WERI-Rb-1 (cell line): ENCODE data around the gene TSSK6.

Experiments
- DNase-seq: peaks from one replicate; pipeline ENCODE4 v3.0.0-alpha.2; 2020
- H3K27ac ChIP-seq: fragments of 250-450 bp; sonication (Bioruptor Pico); 2 replicates; pipeline ENCODE4 v1.5.1; 2020; ENCODE audit warnings: mild to moderate bottlenecking, moderate library complexity
- H3K27me3 ChIP-seq: fragments of 250-450 bp; sonication (Bioruptor Pico); 2 replicates; pipeline ENCODE4 v1.5.1; 2021; ENCODE audit warnings: mild to moderate bottlenecking, low read depth, moderate library complexity; ENCODE audit not compliant: insufficient read depth, severe bottlenecking
- H3K36me3 ChIP-seq: fragments of 250-450 bp; sonication (Bioruptor Pico); 2 replicates; pipeline ENCODE4 v1.5.1; 2020; ENCODE audit warnings: mild to moderate bottlenecking, moderate library complexity
- H3K4me3 ChIP-seq: 2 replicates; pipeline ENCODE4 v1.5.1; 2011; ENCODE audit warnings: low read depth, mild to moderate bottlenecking, control low read depth, low read length
- H3K9me3 ChIP-seq: fragments of 250-450 bp; sonication (Bioruptor Pico); 2 replicates; pipeline ENCODE4 v1.5.1; 2021; ENCODE audit warnings: mild to moderate bottlenecking, moderate library complexity; ENCODE audit not compliant: severe bottlenecking
- CTCF ChIP-seq: IDR thresholded peaks from 2 replicates; pipeline ENCODE4 v1.5.1; 2011; ENCODE audit warnings: low read depth, mild to moderate bottlenecking, control low read depth, inconsistent platforms, low read length

TSSK6 gene

GRCh38 chr19:19551853-19552192, 36.5 kb upstream of the TSSK6 start:
- DNase-seq, result no peak
- TF ChIP-seq CTCF, result no peak
- no peak overlapping the region for H3K27ac ChIP-seq
- no peaks in the 10 kb centered on the region for H3K9me3 ChIP-seq
- no peaks in the 10 kb centered on the region for H3K27me3 ChIP-seq
- H3K36me3 ChIP-seq, result no peaks in the 10 kb centered on the region
- H3K4me3 ChIP-seq, result no peak overlapping the region

- no peaks in the 10 kb centered on the region for H3K9me3 ChIP-seq
- H3K36me3 ChIP-seq, result no peaks in the 10 kb centered on the region
- TF ChIP-seq CTCF, result no peak
- DNase-seq, result no peak
- H3K27ac ChIP-seq, result no peak overlapping the region
- H3K4me3 ChIP-seq, result no peak overlapping the region
- H3K27me3 ChIP-seq, result no peaks in the 10 kb centered on the region
Measured at GRCh38 chr19:19550972-19551852, 35.9 kb upstream of the TSSK6 start.

GRCh38 chr19:19550485-19550929, 35.2 kb upstream of the TSSK6 start:
- Histone ChIP-seq H3K27ac (no peak overlapping the region), H3K27me3 (no peaks in the 10 kb centered on the region), H3K9me3 (no peaks in the 10 kb centered on the region), H3K36me3 (no peaks in the 10 kb centered on the region), H3K4me3 (no peak overlapping the region)
- no peak for TF ChIP-seq CTCF
- no peak for DNase-seq

GRCh38 chr19:19549804-19550464, 34.6 kb upstream of the TSSK6 start:
- DNase-seq, result no peak
- Histone ChIP-seq H3K9me3 (no peaks in the 10 kb centered on the region), H3K36me3 (no peaks in the 10 kb centered on the region), H3K27me3 (no peaks in the 10 kb centered on the region), H3K4me3 (no peak overlapping the region), H3K27ac (no peak overlapping the region)
- TF ChIP-seq CTCF, result no peak

- H3K4me3 ChIP-seq, result no peak overlapping the region
- no peaks in the 10 kb centered on the region for H3K9me3 ChIP-seq
- H3K36me3 ChIP-seq, result no peaks in the 10 kb centered on the region
- no peak overlapping the region for H3K27ac ChIP-seq
- no peak for TF ChIP-seq CTCF
- no peaks in the 10 kb centered on the region for H3K27me3 ChIP-seq
- no peak for DNase-seq
Measured at GRCh38 chr19:19548915-19549759, 33.8 kb upstream of the TSSK6 start.
